Measurements from ENCODE around the gene HEXD. TPM values are rescaled to one million over a fixed set of nuclear protein-coding genes. Genes with fewer than 3 reads are reported as not detected.
"Not testable (repeated sequence)": the region's sequence is repeated elsewhere in the genome, so short reads cannot be mapped to it uniquely, and the experiment has no call there.

HEXD gene
- total RNA-seq, 4 donors from 2014 or later = 15.9 to 53.7 (median 39.8) TPM

GRCh38 chr17:82457929-82458178 lies 39.7 kb downstream of the HEXD start:
- Histone ChIP-seq H3K36me3 (no peaks in the 10 kb centered on the region), H3K27me3 (no peaks in the 10 kb centered on the region), H3K4me1 (peaks cover 0 to 3% of the 10 kb centered on the region in 2 donors), H3K9me3 (no peaks in the 10 kb centered on the region), H3K27ac (peak overlapping the region; percentile 100), H3K4me3 (peak overlapping the region; percentile 72 to 83)
- intact Hi-C loops (cut with DNase I; ENCODE audit: low total_unique reads) = no loop called here
- DNase-seq = no peak
- TF ChIP-seq POLR2A (IDR thresholded peaks at IDR 0.05) (no peak), CTCF (IDR thresholded peaks at IDR 0.05) (no peak)

GRCh38 chr17:82458179-82458884 lies 40.2 kb downstream of the HEXD start, which contains the start of gene NARF:
Gene NARF, plus strand, starts transcription at chr17:82458741. Its CDS starts 63 bp downstream, at chr17:82458804.
- peak within 1 kb of the TSS; percentile 100 for H3K27ac ChIP-seq
- H3K36me3 ChIP-seq = no peaks in the 10 kb centered on the region
- H3K4me1 ChIP-seq = peaks cover 0 to 3% of the 10 kb centered on the region in 2 donors
- TF ChIP-seq CTCF (IDR thresholded peaks at IDR 0.05) = peak in 2 of 4 experiments; percentile 6 to 28
- peak; percentile 93 to 100 for TF ChIP-seq POLR2A (IDR thresholded peaks at IDR 0.05)
- no peaks in the 10 kb centered on the region for H3K9me3 ChIP-seq
- no peaks in the 10 kb centered on the region for H3K27me3 ChIP-seq
- H3K4me3 ChIP-seq = peak within 1 kb of the TSS; percentile 72 to 83
- intact Hi-C loops (cut with DNase I; ENCODE audit: low total_unique reads) = no loop called here
- peak; percentile 97 to 98 for DNase-seq

GRCh38 chr17:82458885-82459424 lies 40.8 kb downstream of the HEXD start:
- no peaks in the 10 kb centered on the region for H3K9me3 ChIP-seq
- H3K4me3 ChIP-seq = peak overlapping the region; percentile 72 to 83
- no peaks in the 10 kb centered on the region for H3K27me3 ChIP-seq
- TF ChIP-seq POLR2A (IDR thresholded peaks at IDR 0.05) (no peak), CTCF (IDR thresholded peaks at IDR 0.05) (no peak)
- peak overlapping the region; percentile 100 for H3K27ac ChIP-seq
- H3K36me3 ChIP-seq = no peaks in the 10 kb centered on the region
- intact Hi-C loops (cut with DNase I; ENCODE audit: low total_unique reads) = no loop called here
- peaks cover 0 to 3% of the 10 kb centered on the region in 2 donors for H3K4me1 ChIP-seq
- DNase-seq = no peak

GRCh38 chr17:82459936-82460335 lies 41.8 kb downstream of the HEXD start:
- H3K27me3 ChIP-seq; H3K4me1 ChIP-seq; DNase-seq; intact Hi-C loops (cut with DNase I; ENCODE audit: low total_unique reads); H3K36me3 ChIP-seq; H3K27ac ChIP-seq; H3K9me3 ChIP-seq: not testable (repeated sequence)
- H3K4me3 ChIP-seq = peak overlapping the region in 1 of 2 donors; percentile 83

GRCh38 chr17:82461827-82462524 lies 43.8 kb downstream of the HEXD start:
- Histone ChIP-seq H3K27me3 (no peaks in the 10 kb centered on the region), H3K36me3 (no peaks in the 10 kb centered on the region), H3K4me3 (no peak overlapping the region), H3K4me1 (peaks cover 0 to 3% of the 10 kb centered on the region in 2 donors), H3K27ac (no peak overlapping the region), H3K9me3 (no peaks in the 10 kb centered on the region)
- intact Hi-C loops (cut with DNase I; ENCODE audit: low total_unique reads) = no loop called here
- no peak for DNase-seq
- TF ChIP-seq CTCF (IDR thresholded peaks at IDR 0.05) = no peak
- TF ChIP-seq POLR2A (IDR thresholded peaks at IDR 0.05) = no peak

Measured in uterus (tissue), 4 donors.